Thyroid gland (tissue), 4 donors: Measurements from ENCODE around the gene MGLL.

Experiments used
- CTCF ChIP-seq, 6 experiments: fragments of 200-600 bp in 3 of 6; fragments of 450-650 bp in 3 of 6; sonication (generic) in 3 of 6; IDR thresholded peaks; one replicate each; pipeline ENCODE4 v1.5.1; 2016 to 2019; ENCODE audit warnings: antibody characterized with exemption in 6 of 6, mild to moderate bottlenecking in 2 of 6, inconsistent platforms in 1 of 6, moderate library complexity in 1 of 6
- POLR2A ChIP-seq, 2 donors: fragments of 450-650 bp; IDR thresholded peaks; one replicate each; pipeline ENCODE4 v1.6.1; 2017; ENCODE audit warnings: antibody characterized with exemption in 2 of 2, mild to moderate bottlenecking in 2 of 2, moderate library complexity in 1 of 2

DNA sequence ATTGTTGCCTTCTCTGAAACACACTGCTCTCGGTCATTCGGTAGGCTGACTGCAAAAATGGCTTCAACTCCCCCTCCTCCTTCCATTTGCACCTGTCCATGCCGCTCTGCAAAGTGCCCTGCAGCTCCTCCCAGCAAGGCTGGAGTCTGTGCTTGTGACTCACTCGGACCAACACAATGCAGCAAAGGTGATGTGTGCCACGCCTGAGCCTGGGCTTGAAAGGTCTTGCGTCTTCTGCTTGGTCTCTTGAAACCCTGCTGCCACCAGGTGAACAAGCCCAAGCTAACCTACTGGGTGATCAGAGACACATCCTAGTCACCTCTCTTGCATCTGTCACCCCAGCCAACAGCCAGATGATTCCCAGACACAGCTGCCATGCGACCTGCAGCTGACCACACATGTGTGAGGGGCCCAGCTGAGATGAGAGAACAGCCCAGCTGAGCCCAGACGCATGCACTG, 71.1 kb downstream of the MGLL start:
- TF ChIP-seq CTCF (IDR thresholded peaks at IDR 0.05) = no peak
- no peak for TF ChIP-seq POLR2A (IDR thresholded peaks at IDR 0.05)
